ENCODE measurements around the gene SLC35F4. TPM values are rescaled to one million over a fixed set of nuclear protein-coding genes. Genes with fewer than 3 reads are reported as not detected.
"Not testable (repeated sequence)": the region's sequence is repeated elsewhere in the genome, so short reads cannot be mapped to it uniquely, and the experiment has no call there.

Gene SLC35F4
- total RNA-seq, 1 donor from 2014 or later = 0.37 TPM

GRCh38 chr14:57712698-57713097, 153.2 kb downstream of the SLC35F4 start:
- Mint-ChIP-seq H3K4me1 (no peaks in the 10 kb centered on the region), H3K27ac (ENCODE audit: unreplicated experiment) (no peak overlapping the region), H3K9me3 (peaks cover 8% of the 10 kb centered on the region), H3K27me3 (ENCODE audit: low read depth) (peaks cover 20% of the 10 kb centered on the region), H3K36me3 (ENCODE audit: low read depth) (no peaks in the 10 kb centered on the region), H3K4me3 (no peak overlapping the region)
- TF ChIP-seq CTCF (conservative IDR thresholded peaks at IDR 0.05) = no peak
- DNase-seq (ENCODE audit: low read depth, low spot score) = no peak

- no peak for TF ChIP-seq CTCF (conservative IDR thresholded peaks at IDR 0.05)
- Mint-ChIP-seq H3K27ac (ENCODE audit: unreplicated experiment) (no peak overlapping the region), H3K36me3 (ENCODE audit: low read depth) (no peaks in the 10 kb centered on the region), H3K4me1 (no peaks in the 10 kb centered on the region), H3K27me3 (ENCODE audit: low read depth) (peaks cover 20% of the 10 kb centered on the region), H3K4me3 (no peak overlapping the region), H3K9me3 (peaks cover 8% of the 10 kb centered on the region)
- DNase-seq (ENCODE audit: low read depth, low spot score) = no peak
Measured at GRCh38 chr14:57712102-57712501, 153.8 kb downstream of the SLC35F4 start.

GRCh38 chr14:57709909-57710308, 156.0 kb downstream of the SLC35F4 start:
- no peak for TF ChIP-seq CTCF (conservative IDR thresholded peaks at IDR 0.05)
- H3K36me3 Mint-ChIP-seq (ENCODE audit: low read depth) = no peaks in the 10 kb centered on the region
- no peak overlapping the region for H3K4me3 Mint-ChIP-seq

GRCh38 chr14:57709086-57709485, 156.8 kb downstream of the SLC35F4 start:
- H3K4me1 Mint-ChIP-seq; DNase-seq (ENCODE audit: low read depth, low spot score); H3K36me3 Mint-ChIP-seq (ENCODE audit: low read depth); H3K4me3 Mint-ChIP-seq; H3K27ac Mint-ChIP-seq (ENCODE audit: unreplicated experiment): not testable (repeated sequence)
- Mint-ChIP-seq H3K27me3 (ENCODE audit: low read depth) (peaks cover 12% of the 10 kb centered on the region), H3K9me3 (peaks cover 10% of the 10 kb centered on the region)

More at GRCh38 chr14:57709909-57710308, 156.0 kb downstream of the SLC35F4 start:
- DNase-seq (ENCODE audit: low read depth, low spot score) = no peak
- Mint-ChIP-seq H3K27ac (ENCODE audit: unreplicated experiment) (no peak overlapping the region), H3K27me3 (ENCODE audit: low read depth) (peaks cover 15% of the 10 kb centered on the region), H3K4me1 (no peaks in the 10 kb centered on the region), H3K9me3 (peaks cover 10% of the 10 kb centered on the region)

GRCh38 chr14:57707219-57707618, 158.7 kb downstream of the SLC35F4 start:
- no peak for TF ChIP-seq CTCF (conservative IDR thresholded peaks at IDR 0.05)
- H3K9me3 Mint-ChIP-seq = peaks cover 10% of the 10 kb centered on the region

GRCh38 chr14:57704763-57705162, 161.1 kb downstream of the SLC35F4 start:
- H3K27ac Mint-ChIP-seq (ENCODE audit: unreplicated experiment) = no peak overlapping the region
- no peaks in the 10 kb centered on the region for H3K4me1 Mint-ChIP-seq
- TF ChIP-seq CTCF (conservative IDR thresholded peaks at IDR 0.05) = no peak
- peaks cover 6% of the 10 kb centered on the region for H3K9me3 Mint-ChIP-seq
- no peak overlapping the region for H3K4me3 Mint-ChIP-seq
- H3K27me3 Mint-ChIP-seq (ENCODE audit: low read depth) = peaks cover 2% of the 10 kb centered on the region
- H3K36me3 Mint-ChIP-seq (ENCODE audit: low read depth) = no peaks in the 10 kb centered on the region
- DNase-seq (ENCODE audit: low read depth, low spot score) = no peak

More at GRCh38 chr14:57707219-57707618, 158.7 kb downstream of the SLC35F4 start:
- Mint-ChIP-seq H3K4me3 (no peak overlapping the region), H3K27ac (ENCODE audit: unreplicated experiment) (no peak overlapping the region), H3K27me3 (ENCODE audit: low read depth) (peaks cover 5% of the 10 kb centered on the region), H3K4me1 (no peaks in the 10 kb centered on the region), H3K36me3 (ENCODE audit: low read depth) (no peaks in the 10 kb centered on the region)
- no peak for DNase-seq (ENCODE audit: low read depth, low spot score)

Data from neural crest cell (in vitro differentiated cells).